GM18858 (cell line): ENCODE results near the gene PP2D1.
"Not testable (repeated sequence)": the region's sequence is repeated elsewhere in the genome, so short reads cannot be mapped to it uniquely, and the experiment has no call there.

ENCODE experiments used
- ATAC-seq: cut with Tn5 transposase; IDR thresholded peaks from one replicate; pipeline ENCODE4 v1.9.1; 2021; ENCODE audit not compliant: unreplicated experiment

PP2D1 gene

GRCh38 chr3:20012164-20012563, at the start of gene PP2D1:
PP2D1 (minus strand) TSS chr3:20012264; CDS start chr3:20012072, 192 bp downstream.
- ATAC-seq, result no peak

DNA sequence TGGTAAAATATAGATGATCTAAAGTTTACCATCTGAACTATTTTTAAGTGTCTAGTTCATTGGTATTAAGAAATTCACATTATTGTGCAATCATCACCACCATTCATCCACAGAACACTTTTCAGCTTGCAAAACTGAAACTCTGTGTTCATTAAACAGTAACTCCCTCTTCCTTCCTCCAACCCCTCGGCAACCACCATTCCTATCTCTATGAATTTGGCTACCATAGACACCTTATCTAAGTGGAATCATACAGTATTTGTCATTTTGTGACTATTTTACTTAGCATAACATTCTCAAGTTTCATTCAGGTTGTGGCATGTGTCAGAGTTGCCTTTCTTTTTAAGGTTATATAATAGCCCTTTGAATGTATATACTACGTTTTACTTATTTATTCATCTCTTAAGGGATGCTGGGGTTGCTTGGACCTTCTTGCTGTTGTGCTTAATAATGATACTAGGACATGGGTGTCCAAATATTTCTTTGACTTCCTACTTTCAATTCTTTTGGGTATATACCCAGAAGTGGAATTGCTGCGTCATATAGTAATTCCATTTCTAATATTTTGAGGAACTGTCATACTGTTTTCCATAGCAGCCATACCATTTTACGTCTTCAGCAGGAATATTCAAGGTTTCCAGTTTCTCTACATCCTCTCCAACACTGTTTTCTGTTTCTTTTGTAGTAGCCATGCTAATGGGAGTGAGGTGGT, 49.1 kb upstream of the PP2D1 start:
- peak; percentile 35 for ATAC-seq

DNA sequence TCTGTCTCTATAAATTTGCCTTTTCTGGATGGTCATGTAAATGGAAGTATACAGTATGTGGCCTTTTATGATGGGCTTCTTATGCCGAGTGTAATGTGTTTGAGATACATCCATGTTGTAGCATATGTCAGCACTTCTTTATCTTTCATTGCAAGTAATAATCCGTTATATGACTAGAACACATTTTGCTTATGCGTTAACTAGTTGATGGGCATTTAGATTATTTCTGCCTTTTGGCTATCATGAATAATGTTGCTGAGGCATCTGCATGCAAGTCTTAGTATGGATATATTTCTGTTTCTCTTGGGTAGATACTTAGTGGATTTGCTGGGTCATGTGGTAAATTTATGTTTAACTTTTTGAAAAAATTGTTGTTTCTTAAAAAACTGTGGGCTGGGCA, 47.9 kb upstream of the PP2D1 start:
- ATAC-seq, result no peak

- no peak for ATAC-seq
These were observed 45.6 kb upstream of the PP2D1 start for GRCh38 chr3:20057612-20058180.

DNA sequence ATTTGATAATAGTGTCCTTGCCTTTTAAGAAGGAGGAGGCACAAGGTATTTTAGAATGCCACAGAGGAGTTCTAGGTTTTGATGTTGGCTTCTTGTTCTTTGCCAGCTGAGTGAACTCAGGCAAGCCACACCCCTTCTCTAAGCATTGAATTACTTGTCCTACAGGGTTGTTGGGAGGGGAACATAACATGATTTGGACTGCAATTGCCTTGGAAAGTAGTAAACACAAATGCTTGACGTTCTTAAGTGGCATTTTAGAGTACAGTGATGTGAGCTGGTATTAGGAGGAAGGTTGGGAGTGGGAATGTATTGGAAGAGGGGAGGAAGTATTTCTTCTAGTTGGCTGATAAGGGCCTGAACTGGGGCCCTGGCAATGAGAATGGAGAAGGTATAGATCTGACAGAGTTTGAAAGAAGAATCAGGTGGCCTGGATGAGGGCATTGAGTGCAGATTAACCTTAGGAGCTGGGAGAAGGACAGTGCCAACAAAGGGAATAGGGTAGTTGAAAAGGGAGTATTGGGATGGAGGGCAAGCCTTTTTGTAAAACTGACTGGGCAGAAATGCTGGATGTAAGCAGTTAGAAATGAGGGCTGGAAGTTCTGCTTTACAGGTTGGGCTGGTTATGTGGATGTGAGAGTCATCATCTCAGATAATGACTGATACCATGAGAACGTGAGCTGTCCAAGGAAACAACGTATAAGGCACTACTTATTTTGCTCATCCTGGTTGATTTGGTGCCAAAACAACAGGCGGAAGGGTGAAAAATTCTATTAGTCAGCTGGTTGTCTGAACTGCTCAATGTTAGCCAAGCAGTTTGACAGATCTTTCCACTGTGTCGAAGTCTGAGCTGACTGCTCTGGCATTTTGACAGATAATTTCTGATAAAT, 44.9 kb upstream of the PP2D1 start:
- peak; percentile 35 for ATAC-seq

DNA sequence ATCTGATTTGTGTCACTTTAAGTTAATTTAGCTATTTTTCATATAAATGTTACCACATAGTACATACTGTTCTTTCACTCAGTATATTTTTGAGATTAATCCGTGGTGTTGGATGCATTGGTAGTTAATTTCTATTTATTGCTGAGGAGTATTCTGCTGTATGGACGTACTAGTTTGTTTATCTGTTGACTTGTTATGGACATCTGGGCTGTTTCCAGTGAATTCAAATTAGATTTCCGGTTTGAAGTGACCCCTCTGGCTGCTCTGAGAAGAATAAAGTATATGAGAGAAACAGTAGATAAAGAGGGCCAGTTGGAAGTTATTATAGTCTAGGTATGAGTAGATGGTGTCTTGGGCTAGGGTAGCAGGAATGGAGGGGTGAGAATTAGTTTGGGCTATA, 43.8 kb upstream of the PP2D1 start:
- no peak for ATAC-seq

DNA sequence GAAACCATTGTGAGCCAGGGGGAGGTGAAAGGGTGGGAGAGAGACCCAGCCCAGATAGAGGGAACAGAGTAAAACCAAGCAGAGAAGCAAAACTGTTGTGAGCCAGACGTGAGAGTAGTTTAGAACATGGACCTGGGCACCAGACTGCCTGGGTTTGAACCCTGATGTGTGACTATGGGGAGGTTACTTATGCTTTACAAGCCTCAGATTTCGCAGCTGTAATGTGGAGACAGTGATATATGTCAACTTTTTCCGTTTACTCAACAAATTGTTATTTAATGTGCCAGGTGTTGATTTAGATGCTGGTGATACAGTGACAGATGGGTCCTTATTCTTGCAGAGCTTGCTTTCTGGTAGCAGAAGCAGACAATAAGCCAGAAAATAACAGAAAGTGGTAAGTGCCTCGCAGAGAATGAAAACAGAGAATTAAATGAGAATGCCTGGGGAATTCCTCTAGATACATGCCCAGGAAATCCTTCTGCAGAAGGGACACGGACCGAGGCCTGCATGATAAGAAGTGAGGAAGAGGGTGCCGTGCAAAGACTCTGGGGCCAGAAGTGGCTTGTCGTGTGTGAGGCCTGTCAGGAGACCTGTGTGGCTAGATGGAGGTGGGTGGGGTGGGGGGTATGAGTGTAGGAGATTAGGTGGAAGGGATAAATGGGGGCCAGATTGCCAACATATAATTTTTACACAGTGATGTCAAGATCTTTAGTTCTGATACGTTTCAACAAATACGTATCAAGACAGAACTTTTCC, 43.1 kb upstream of the PP2D1 start:
- ATAC-seq, result no peak

DNA sequence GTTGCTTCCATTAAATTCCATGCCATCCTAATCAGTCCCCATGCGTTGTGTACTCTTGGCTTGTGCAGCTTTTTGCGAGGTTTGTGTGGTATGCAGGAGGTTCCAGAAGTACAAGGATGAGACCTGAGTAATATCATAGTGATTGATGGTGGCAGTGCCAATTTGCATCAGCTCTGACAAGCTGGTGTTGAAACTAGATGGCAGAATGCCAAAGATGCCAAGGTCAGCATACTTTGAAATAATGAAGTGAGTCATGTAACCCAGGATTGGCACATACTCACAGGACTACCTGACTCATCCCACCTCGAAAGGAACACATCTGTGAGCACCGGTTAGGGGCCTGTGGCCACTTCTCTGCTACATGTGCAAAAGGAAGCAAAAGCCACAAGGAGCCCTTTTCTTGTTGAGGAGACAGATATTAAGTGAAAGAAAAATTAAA, 42.5 kb upstream of the PP2D1 start:
- peak; percentile 83 for ATAC-seq

DNA sequence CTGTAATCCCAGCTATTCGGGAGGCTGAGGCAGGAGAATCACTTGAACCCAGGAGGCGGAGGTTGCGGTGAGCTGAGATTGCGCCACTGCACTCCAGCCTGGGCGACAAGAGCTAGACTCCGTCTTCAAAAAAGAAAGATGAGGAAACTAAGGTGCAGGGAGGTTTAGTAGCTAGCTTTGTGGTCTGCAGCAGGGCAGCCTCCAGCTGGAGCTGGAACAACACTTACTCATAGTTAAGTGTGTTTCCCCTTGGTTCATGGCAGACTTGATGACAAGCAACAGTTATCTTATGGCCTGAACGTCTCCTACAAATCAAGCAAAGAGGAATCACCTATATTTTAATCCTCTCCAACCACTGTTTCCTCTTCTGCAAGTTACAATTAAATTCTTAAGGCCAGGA, 40.8 kb upstream of the PP2D1 start:
- no peak for ATAC-seq

GRCh38 chr3:20051123-20051806, 39.2 kb upstream of the PP2D1 start:
- ATAC-seq, result no peak

DNA sequence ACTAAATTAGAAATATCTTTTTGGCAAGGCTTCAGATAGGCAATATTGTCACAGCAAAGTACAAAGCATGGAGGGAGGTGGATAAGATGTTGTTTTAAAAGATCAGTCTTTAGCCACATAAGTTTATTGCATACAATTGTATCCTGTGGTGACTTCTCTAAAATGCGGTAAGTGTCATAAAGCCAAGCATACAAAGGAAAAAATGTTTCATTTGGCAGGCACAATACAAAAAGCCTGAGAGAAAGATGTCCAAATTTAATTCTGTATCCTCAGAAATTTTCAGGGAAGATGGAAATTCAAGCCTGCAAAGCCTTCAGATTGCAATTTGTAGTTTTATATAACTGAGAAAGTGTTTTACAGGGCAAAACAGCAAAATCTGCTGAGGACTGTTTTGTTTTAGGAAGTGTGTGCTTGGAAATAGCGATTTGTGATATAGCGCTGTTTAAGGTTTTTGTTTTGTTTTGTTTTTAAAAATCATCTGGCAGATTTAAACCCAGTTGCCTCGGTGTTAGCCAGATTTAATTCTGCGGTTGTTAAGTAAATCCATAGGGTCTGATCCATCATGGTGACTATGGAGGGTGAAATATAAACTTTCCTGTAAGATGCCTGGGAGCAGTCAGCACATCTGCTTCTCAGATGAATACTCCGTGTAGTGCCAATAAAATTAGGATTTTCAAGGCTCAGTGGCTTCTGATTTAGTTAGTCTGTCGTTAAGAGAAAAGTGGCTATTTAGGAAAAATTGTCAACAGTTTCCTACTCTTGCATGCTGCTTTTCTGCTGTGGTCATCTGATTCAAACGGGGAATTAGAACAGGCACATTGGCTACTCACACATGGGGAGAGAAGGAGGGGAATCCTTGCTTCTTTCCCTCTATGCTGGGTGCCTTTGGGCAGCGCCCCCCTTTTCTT, 36.2 kb upstream of the PP2D1 start:
- peak; percentile 15 for ATAC-seq

GRCh38 chr3:20047341-20047779, 35.3 kb upstream of the PP2D1 start:
- ATAC-seq, result no peak

GRCh38 chr3:20046556-20046955, 34.5 kb upstream of the PP2D1 start:
- no peak for ATAC-seq

- not testable (repeated sequence) for ATAC-seq
These were observed 33.1 kb upstream of the PP2D1 start for GRCh38 chr3:20045141-20045540.

- ATAC-seq, result no peak
These were observed 31.8 kb upstream of the PP2D1 start for GRCh38 chr3:20043825-20044224.

GRCh38 chr3:20043396-20043795, 31.3 kb upstream of the PP2D1 start:
- ATAC-seq, result peak; percentile 14

DNA sequence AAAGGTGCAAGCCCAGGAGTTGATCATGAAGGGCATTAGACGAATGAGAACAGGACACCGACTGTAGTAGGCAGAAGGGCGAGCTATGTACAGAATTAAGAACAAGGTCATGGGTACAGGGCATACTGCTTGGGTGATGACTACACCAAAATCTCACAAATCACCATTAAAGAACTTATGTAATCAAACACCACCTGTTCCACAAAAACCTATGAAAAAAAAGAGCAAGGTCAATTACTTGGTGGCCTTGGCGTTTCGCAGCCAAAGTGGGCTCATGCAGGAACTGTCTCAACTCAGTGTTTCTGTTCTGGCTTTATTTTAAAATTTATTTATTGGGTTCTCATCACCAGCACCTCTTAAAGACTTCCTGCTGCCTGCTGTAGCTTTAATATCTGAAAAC, 30.3 kb upstream of the PP2D1 start:
- ATAC-seq, result no peak

DNA sequence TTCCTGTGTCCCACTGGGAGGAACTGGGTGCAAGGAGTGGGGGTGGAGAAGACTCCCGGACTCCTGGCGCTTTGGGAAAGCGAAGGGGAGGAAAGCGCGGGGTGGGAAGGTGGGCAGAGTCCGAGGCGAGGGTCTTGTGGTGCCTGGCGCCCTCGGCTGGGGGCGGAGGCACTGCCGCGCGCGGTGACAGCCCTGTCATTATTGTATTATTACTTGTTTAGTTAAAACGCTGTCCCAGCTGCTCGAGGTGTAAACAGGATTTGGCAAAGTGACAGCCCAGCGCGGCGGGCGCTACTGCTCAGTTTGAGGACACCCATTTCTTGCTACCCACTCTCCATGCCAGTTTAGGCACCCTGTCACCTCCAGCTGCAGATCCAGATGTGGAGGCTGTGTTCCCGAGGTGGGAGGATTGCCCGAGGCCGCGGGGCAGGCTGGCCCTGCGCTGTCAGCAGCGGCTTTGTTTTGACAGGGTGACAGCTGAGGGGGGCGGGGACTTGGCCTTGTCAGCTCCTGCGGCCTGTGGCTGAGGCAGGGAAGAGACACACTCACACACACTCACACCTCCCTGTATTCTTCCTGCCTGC, 29.2 kb upstream of the PP2D1 start:
- peak; percentile 38 for ATAC-seq

GRCh38 chr3:20040548-20041196, 28.6 kb upstream of the PP2D1 start:
- ATAC-seq, result peak; percentile 25
